Immature natural killer cell (primary cell): ENCODE results near the gene FKTN. TPM values are rescaled to one million over a fixed set of nuclear protein-coding genes. Genes with fewer than 3 reads are reported as not detected.

ENCODE experiments used
- DNase-seq, 3 donors: peaks; one replicate each; pipeline ENCODE4 v3.0.0; 2022; ENCODE audit warnings: mixed read lengths in 1 of 3
- H3K27ac Mint-ChIP-seq, 6 donors: one replicate each; pipeline ENCODE4 v1.8.0; 2020; ENCODE audit warnings: mixed read lengths in 6 of 6, mild to moderate bottlenecking in 5 of 6, inconsistent platforms in 4 of 6, moderate library complexity in 3 of 6
- H3K27me3 Mint-ChIP-seq, 3 donors: one replicate each; pipeline ENCODE4 v1.8.0; 2020 to 2021; ENCODE audit warnings: low read depth in 3 of 3, mild to moderate bottlenecking in 3 of 3, mixed read lengths in 3 of 3, moderate library complexity in 3 of 3, inconsistent platforms in 1 of 3
- H3K36me3 Mint-ChIP-seq, 3 donors: one replicate each; pipeline ENCODE4 v1.8.0; 2020; ENCODE audit warnings: mixed read lengths in 3 of 3, inconsistent platforms in 2 of 3, mild to moderate bottlenecking in 2 of 3
- H3K4me1 Mint-ChIP-seq, 2 donors: one replicate each; pipeline ENCODE4 v1.8.0; 2020; ENCODE audit warnings: inconsistent platforms in 2 of 2, mild to moderate bottlenecking in 2 of 2, mixed read lengths in 2 of 2, moderate library complexity in 1 of 2
- H3K4me3 Mint-ChIP-seq, 5 donors: one replicate each; pipeline ENCODE4 v1.8.0; 2020; ENCODE audit warnings: mild to moderate bottlenecking in 5 of 5, mixed read lengths in 5 of 5, inconsistent platforms in 3 of 5, moderate library complexity in 3 of 5
- H3K9me3 Mint-ChIP-seq, 6 donors: one replicate each; pipeline ENCODE4 v1.8.0; 2020; ENCODE audit warnings: mild to moderate bottlenecking in 6 of 6, mixed read lengths in 6 of 6, inconsistent platforms in 4 of 6, moderate library complexity in 3 of 6
- polyA plus RNA-seq, 3 donors: library from polyadenylated mRNA; unstranded; fragments of 300-500 nt; fragmentation: Illumina TruSeq; gene quantifications; one replicate each; pipeline ENCODE4 v1.2.3, GENCODE V29; 2021

Gene FKTN
- polyA plus RNA-seq, 3 donors from 2014 or later = 0.52 to 3.8 (median 1.5) TPM

DNA sequence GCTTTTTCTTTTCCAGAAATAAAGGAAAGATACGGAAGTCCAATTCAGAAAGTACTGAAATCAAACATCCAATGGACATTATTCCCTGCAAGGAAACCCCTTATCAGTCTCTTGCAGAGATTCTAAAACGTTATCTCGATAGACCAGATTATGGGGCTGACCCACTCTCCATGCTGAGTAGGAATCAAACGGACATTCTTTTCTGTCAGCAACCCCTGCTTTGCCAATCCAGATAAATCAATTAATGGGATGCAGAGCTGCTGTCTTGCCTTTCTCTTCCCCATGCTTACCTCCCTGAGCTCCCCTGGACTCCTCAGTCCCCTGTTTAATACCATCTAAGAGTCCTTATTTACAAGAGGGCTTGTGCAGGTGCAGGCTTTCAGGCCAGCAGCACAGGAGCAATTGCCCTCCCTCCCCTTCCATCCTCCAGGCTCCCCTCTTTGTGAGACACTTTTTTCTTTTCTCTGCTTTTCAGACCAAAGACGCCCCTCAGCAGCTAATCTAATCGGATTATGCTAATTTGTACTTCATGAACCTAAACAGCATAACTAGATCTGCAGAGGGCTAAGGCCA is 118.5 kb downstream of the FKTN start:
- Mint-ChIP-seq H3K36me3 (peaks cover 0 to 3% (median 0%) of the 10 kb centered on the region in 3 donors), H3K27me3 (peaks cover 0 to 4% (median 2%) of the 10 kb centered on the region in 3 donors), H3K4me1 (no peaks in the 10 kb centered on the region), H3K27ac (no peak overlapping the region), H3K9me3 (no peaks in the 10 kb centered on the region), H3K4me3 (no peak overlapping the region)
- no peak for DNase-seq

DNA sequence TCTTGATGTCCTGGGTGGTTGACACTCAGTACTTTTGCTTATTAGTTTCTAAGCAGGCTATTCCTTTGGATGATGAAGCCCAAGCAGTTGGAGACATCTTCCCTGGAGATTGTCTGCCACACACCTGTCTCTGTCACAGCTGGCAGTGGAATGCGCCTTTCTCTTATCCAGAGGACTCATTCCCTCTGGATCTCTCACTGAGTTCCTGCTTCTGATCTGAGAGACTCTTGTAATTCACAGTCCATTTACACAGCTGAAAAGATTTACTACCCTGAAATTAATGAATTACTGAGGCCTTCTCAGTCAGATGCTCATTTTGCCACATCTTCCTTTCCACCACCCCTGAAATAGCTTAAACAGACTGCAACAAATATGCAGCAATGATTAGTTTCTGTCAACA is 120.2 kb downstream of the FKTN start:
- H3K9me3 Mint-ChIP-seq = no peaks in the 10 kb centered on the region
- DNase-seq = no peak

DNA sequence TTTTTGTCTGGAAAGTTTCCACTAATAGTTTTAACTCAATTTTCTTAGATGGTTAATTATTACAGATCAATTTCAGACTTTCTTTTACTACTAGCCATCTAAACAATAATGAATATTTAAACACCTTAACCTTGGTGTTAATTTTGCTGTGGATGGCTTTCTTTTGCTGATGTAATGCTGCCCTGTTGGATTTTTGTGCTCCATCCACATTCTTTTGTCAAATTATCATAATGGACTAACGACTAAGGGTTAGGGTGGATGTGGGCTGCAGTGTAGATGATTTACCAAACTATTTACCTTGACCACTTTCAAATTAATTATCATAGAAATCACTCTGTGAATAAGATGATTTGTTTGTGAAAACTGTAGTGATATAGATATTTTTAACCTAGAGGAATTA is 120.8 kb downstream of the FKTN start:
- Mint-ChIP-seq H3K27me3 (peaks cover 0 to 2% (median 0%) of the 10 kb centered on the region in 3 donors), H3K9me3 (no peaks in the 10 kb centered on the region), H3K36me3 (peaks cover 0 to 1% (median 0%) of the 10 kb centered on the region in 3 donors), H3K27ac (no peak overlapping the region), H3K4me3 (no peak overlapping the region), H3K4me1 (no peaks in the 10 kb centered on the region)
- no peak for DNase-seq

More for the DNA sequence above, 120.2 kb downstream of the FKTN start:
- H3K4me1 Mint-ChIP-seq = no peaks in the 10 kb centered on the region
- H3K4me3 Mint-ChIP-seq = no peak overlapping the region
- no peak overlapping the region for H3K27ac Mint-ChIP-seq
- H3K27me3 Mint-ChIP-seq = peaks cover 0 to 2% (median 0%) of the 10 kb centered on the region in 3 donors
- H3K36me3 Mint-ChIP-seq = no peaks in the 10 kb centered on the region

DNA sequence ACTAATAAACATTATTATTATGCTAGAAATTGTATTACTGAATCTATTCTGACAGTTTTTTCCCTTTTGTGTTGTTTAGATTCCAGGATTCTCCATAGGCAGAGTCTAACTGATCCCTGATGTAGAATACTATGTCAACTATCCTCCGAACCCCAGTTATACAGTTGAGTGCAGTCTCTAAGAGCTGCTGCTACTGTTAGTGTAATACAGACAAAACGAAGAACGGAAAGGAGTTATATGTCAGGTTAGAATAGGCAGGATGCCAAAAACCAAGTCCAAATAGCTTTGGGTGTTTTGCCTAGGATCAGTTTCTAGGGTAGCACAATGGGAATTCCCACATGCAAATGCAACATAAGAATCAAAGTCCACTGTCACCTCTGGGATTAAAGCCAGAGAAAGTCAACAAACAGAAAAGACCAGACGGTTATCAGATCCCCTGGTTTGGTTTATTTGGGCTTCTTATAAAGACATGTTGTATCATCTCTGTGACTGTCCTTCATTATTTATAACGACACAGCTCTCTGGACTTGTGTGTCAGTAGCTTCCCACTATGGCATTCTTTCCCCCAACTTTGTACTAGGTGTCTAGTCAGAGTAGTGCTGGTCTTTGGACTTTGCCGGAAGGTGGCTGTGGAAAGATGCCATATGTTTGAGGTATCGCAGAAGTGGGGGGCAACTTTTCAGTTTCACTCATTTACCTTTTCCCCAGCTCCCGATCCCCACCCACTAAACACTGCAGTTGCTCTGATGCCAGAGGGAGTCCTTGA is 121.5 kb downstream of the FKTN start:
- DNase-seq = no peak
- H3K4me3 Mint-ChIP-seq = no peak overlapping the region
- no peaks in the 10 kb centered on the region for H3K9me3 Mint-ChIP-seq
- no peaks in the 10 kb centered on the region for H3K4me1 Mint-ChIP-seq
- H3K27me3 Mint-ChIP-seq = peaks cover 0 to 2% (median 0%) of the 10 kb centered on the region in 3 donors
- no peak overlapping the region for H3K27ac Mint-ChIP-seq
- H3K36me3 Mint-ChIP-seq = peaks cover 0 to 4% (median 0%) of the 10 kb centered on the region in 3 donors

DNA sequence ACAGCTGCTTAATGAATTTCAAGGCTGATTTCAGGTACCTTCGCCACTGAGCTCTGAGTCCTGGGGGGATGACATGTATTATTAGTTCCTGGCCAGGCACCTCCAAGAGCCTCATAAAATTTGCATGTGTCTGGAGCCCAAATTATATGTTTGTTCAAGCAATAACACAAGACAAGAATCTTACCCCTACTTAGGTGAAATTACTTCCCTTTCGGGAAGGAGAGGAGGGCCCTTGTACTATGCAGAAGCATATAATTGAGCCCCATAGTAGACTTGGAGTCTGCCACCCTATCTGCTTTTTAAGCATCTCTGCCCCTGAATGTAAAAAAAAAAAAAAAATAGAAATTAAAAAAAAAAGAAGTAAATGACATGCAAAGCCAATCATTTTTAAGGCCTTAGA is 123.4 kb downstream of the FKTN start:
- DNase-seq = no peak
- Mint-ChIP-seq H3K4me1 (no peaks in the 10 kb centered on the region), H3K27ac (no peak overlapping the region), H3K4me3 (no peak overlapping the region), H3K36me3 (peaks cover 0 to 4% (median 0%) of the 10 kb centered on the region in 3 donors), H3K9me3 (no peaks in the 10 kb centered on the region), H3K27me3 (peaks cover 0 to 6% (median 2%) of the 10 kb centered on the region in 3 donors)

DNA sequence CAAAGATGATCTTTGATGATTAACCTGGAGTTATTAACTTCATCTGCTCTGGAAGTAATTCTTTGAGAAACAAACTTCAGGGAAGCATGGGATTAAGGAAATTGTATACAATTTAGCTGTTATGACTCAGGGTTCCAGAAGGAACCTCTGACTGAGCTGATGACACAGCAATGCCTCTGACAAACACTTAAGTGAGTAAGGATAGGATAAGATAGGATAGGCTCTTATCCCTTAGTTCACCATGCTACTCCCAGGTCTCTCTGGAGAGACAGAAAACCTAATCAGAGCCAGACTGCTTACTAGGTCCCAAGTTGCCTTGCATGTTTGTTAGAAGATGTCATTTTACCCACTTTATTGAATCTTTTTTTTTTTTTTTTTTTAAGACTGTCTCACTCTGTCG is 123.8 kb downstream of the FKTN start:
- H3K4me3 Mint-ChIP-seq = no peak overlapping the region

DNA sequence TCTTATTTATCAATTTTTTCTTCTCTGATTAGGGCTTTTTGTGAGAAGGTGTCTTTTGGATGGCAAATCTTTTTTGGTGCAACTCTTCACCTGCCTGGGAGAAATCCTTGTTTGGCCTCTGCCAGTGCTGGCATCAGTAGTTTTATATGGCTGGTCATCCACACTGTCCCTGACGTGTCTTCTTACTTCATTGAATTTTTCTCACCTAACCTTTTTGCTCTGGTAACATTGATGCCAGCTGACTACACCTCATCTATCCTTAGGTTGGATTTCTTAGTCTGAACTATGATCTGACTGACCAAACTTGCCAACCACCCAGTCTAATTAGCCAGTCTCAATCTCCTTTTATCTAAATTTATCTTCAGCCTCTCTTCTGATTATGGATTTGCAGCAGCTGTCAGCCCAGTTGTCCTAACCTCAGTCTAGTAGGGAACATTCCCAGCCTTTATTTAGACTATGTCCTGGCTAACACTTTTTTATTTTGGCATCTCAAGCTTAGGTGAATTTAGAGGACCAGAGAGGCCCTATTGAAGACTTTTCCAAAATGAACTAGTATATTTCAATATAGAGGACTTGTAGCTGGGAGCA is 125.9 kb downstream of the FKTN start:
- Mint-ChIP-seq H3K27me3 (peaks cover 0 to 6% (median 2%) of the 10 kb centered on the region in 3 donors), H3K27ac (no peak overlapping the region), H3K4me3 (no peak overlapping the region), H3K9me3 (no peaks in the 10 kb centered on the region), H3K36me3 (peaks cover 0 to 4% (median 0%) of the 10 kb centered on the region in 3 donors), H3K4me1 (no peaks in the 10 kb centered on the region)
- no peak for DNase-seq

More for the DNA sequence above, 123.8 kb downstream of the FKTN start:
- H3K9me3 Mint-ChIP-seq = no peaks in the 10 kb centered on the region
- DNase-seq = no peak
- peaks cover 0 to 6% (median 2%) of the 10 kb centered on the region in 3 donors for H3K27me3 Mint-ChIP-seq
- H3K27ac Mint-ChIP-seq = no peak overlapping the region
- peaks cover 0 to 4% (median 0%) of the 10 kb centered on the region in 3 donors for H3K36me3 Mint-ChIP-seq
- H3K4me1 Mint-ChIP-seq = no peaks in the 10 kb centered on the region

DNA sequence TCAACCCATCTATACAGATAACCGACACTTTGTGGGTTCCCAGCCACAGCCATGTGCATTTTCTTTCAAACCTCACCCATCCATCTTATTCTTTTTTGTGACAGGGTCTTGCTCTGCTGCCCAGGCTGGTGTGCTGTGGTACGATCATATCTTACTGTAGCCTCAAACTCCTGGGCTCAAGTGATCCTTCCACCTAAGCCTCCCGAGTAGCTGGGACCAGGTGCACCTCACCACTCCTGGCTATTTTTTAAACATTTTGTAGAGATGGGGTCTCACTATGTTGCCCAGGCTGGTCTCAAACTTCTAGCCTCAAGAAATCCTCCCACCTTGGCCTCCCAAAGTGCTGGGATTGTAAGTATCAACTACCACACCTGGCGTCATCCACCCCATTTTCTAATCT is 129.0 kb downstream of the FKTN start:
- Mint-ChIP-seq H3K27ac (no peak overlapping the region), H3K4me3 (no peak overlapping the region), H3K4me1 (no peaks in the 10 kb centered on the region), H3K27me3 (peaks cover 2 to 11% (median 2%) of the 10 kb centered on the region in 3 donors), H3K9me3 (no peaks in the 10 kb centered on the region), H3K36me3 (peaks cover 0 to 4% (median 0%) of the 10 kb centered on the region in 3 donors)
- DNase-seq = no peak

Other genes with a start within 250 kb of the FKTN start
- 1 to 10 TPM in 1 of 3 donors, under 1 TPM in 2; 0.26 to 4.7 (median 0.91) TPM for gene FSD1L, start 110.1 kb upstream of the FKTN start, polyA plus RNA-seq
- gene TAL2, start 104.3 kb downstream of the FKTN start, polyA plus RNA-seq = not detected
- gene TMEM38B, start 136.4 kb downstream of the FKTN start, polyA plus RNA-seq = 10 to 100 TPM; 15.9 to 21.3 (median 17.9) TPM